ENCODE measurements around the gene ICAM4. TPM values are rescaled to one million over a fixed set of nuclear protein-coding genes. Genes with fewer than 3 reads are reported as not detected.

Gene ICAM4
- total and polyA plus RNA-seq, 2 of the 13 experiments (the other 11 are each of a cell fraction or from before 2014, with no cell fraction given) = 2.9 to 4.0 TPM

DNA sequence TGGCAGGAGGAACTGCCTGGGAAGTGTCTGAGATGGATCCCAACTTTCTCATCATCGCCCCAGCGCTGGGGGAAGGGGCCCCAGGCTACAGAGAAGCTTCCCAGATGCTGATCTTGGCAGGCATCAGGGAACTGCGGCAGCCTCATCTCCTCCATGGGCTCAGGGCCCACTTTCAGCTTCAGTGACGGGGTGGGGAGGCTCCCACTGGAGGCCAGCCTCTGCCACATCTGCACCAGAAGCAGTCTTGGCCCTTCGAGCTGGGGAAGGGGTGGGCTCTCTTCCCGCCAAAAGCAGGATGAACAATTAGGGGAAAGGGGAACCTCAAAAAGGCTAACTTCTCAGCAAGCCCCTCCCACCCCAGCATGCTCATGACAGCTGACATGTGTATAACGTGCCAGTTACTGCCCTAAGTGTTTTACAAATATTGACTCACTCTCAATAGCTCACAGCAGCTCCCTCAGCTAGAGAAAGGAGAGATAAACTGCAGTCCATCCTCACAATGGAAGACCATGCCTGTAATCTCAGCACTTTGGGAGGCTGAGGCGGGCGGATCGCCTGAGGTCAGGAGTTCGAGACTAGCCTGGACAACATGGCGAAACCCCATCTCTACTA lies 48.5 kb upstream of the ICAM4 start (continued):
- TF ChIP-seq PAWR (CRISPR knock-in tag; IDR thresholded peaks at IDR 0.05; ENCODE audit: borderline replicate concordance) (no peak), SYNCRIP (IDR thresholded peaks at IDR 0.05; ENCODE audit: insufficient read depth, low read depth, low read length) (no peak), MIER2 (CRISPR knock-in tag; IDR thresholded peaks at IDR 0.05) (no peak), HDAC1 (CRISPR knock-in tag; IDR thresholded peaks at IDR 0.05) (peak; percentile 85), ZNF124 (CRISPR knock-in tag; IDR thresholded peaks at IDR 0.05) (no peak), MAZ (IDR thresholded peaks at IDR 0.05; ENCODE audit: borderline replicate concordance, low read depth, low read length) (no peak), MAZ (CRISPR knock-in tag; IDR thresholded peaks at IDR 0.05; ENCODE audit: low read depth) (no peak), MEF2D (CRISPR knock-in tag; IDR thresholded peaks at IDR 0.05) (no peak), ZNF773 (CRISPR knock-in tag; IDR thresholded peaks at IDR 0.05; ENCODE audit: borderline replicate concordance) (no peak), TEAD3 (CRISPR knock-in tag; optimal IDR thresholded peaks at IDR 0.05; ENCODE audit: borderline replicate concordance) (peak; percentile 73), POLR2AphosphoS5 (IDR thresholded peaks at IDR 0.05; ENCODE audit: low read depth, low read length) (no peak), NRL (CRISPR knock-in tag; IDR thresholded peaks at IDR 0.05; ENCODE audit: borderline replicate concordance) (no peak), ZNF589 (CRISPR knock-in tag; conservative IDR thresholded peaks at IDR 0.05) (no peak), ZNF556 (CRISPR knock-in tag; IDR thresholded peaks at IDR 0.05; ENCODE audit: borderline replicate concordance) (no peak), DMAP1 (CRISPR knock-in tag; IDR thresholded peaks at IDR 0.05) (no peak), ZNF549 (CRISPR knock-in tag; IDR thresholded peaks at IDR 0.05) (no peak), GATAD2A (CRISPR knock-in tag; IDR thresholded peaks at IDR 0.05) (peak; percentile 39), RARA (CRISPR knock-in tag; IDR thresholded peaks at IDR 0.05) (peak; percentile 67), ZC3H13 (CRISPR knock-in tag; IDR thresholded peaks at IDR 0.05) (no peak), ZNF331 (CRISPR knock-in tag; IDR thresholded peaks at IDR 0.05) (no peak), ZNF530 (CRISPR knock-in tag; IDR thresholded peaks at IDR 0.05; ENCODE audit: low read depth) (no peak), ZNF782 (CRISPR knock-in tag; IDR thresholded peaks at IDR 0.05; ENCODE audit: borderline replicate concordance) (no peak), SMAD1 (CRISPR knock-in tag; IDR thresholded peaks at IDR 0.05; ENCODE audit: borderline replicate concordance, low read depth) (no peak)
- TF ChIP-seq, protein P1, sequence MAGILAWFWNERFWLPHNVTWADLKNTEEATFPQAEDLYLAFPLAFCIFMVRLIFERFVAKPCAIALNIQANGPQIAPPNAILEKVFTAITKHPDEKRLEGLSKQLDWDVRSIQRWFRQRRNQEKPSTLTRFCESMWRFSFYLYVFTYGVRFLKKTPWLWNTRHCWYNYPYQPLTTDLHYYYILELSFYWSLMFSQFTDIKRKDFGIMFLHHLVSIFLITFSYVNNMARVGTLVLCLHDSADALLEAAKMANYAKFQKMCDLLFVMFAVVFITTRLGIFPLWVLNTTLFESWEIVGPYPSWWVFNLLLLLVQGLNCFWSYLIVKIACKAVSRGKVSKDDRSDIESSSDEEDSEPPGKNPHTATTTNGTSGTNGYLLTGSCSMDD (CRISPR knock-in tag; IDR thresholded peaks at IDR 0.05) = no peak
- TF ChIP-seq, protein P2, sequence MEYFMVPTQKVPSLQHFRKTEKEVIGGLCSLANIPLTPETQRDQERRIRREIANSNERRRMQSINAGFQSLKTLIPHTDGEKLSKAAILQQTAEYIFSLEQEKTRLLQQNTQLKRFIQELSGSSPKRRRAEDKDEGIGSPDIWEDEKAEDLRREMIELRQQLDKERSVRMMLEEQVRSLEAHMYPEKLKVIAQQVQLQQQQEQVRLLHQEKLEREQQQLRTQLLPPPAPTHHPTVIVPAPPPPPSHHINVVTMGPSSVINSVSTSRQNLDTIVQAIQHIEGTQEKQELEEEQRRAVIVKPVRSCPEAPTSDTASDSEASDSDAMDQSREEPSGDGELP (IDR thresholded peaks at IDR 0.05; ENCODE audit: borderline replicate concordance, low read depth) = peak; percentile 85; the same call in 1 of the 2 replicates
- TF ChIP-seq, protein P3, sequence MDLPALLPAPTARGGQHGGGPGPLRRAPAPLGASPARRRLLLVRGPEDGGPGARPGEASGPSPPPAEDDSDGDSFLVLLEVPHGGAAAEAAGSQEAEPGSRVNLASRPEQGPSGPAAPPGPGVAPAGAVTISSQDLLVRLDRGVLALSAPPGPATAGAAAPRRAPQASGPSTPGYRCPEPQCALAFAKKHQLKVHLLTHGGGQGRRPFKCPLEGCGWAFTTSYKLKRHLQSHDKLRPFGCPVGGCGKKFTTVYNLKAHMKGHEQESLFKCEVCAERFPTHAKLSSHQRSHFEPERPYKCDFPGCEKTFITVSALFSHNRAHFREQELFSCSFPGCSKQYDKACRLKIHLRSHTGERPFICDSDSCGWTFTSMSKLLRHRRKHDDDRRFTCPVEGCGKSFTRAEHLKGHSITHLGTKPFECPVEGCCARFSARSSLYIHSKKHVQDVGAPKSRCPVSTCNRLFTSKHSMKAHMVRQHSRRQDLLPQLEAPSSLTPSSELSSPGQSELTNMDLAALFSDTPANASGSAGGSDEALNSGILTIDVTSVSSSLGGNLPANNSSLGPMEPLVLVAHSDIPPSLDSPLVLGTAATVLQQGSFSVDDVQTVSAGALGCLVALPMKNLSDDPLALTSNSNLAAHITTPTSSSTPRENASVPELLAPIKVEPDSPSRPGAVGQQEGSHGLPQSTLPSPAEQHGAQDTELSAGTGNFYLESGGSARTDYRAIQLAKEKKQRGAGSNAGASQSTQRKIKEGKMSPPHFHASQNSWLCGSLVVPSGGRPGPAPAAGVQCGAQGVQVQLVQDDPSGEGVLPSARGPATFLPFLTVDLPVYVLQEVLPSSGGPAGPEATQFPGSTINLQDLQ (CRISPR knock-in tag; IDR thresholded peaks at IDR 0.05) = no peak
